Bronchial epithelial cell (primary cell): ENCODE data around the gene UBE2Q1. TPM values are rescaled to one million over a fixed set of nuclear protein-coding genes. Genes with fewer than 3 reads are reported as not detected.

Experiments used
- DNase-seq: peaks from one replicate; pipeline ENCODE4 v3.0.0-alpha.2; 2010; ENCODE audit warnings: low read depth
- FAIRE-seq: peaks from 2 replicates; lab custom pipeline; 2011; peaks lifted over from hg19 to GRCh38; lab: Jason Lieb, UNC
- H3K27me3 ChIP-seq: 2 replicates; pipeline ENCODE4 v1.5.1; 2011; ENCODE audit warnings: low read length; ENCODE audit not compliant: control insufficient read depth, insufficient read depth
- H3K36me3 ChIP-seq: 2 replicates; pipeline ENCODE4 v1.5.1; 2011; ENCODE audit warnings: low read length; ENCODE audit not compliant: control insufficient read depth, insufficient read depth
- H3K4me3 ChIP-seq: 2 replicates; pipeline ENCODE4 v1.5.1; 2011; ENCODE audit warnings: mild to moderate bottlenecking, low read depth, low read length, control low read depth
- CTCF ChIP-seq: IDR thresholded peaks from 2 replicates; pipeline ENCODE4 v1.5.1; 2011; ENCODE audit warnings: mild to moderate bottlenecking, moderate library complexity, low read length, control low read depth, inconsistent platforms; ENCODE audit not compliant: insufficient read depth, severe bottlenecking
- total RNA-seq: library from RNA; depleted of rRNA; stranded (reverse); fragments of >200 nt; gene quantifications from 2 replicates; pipeline ENCODE4 v1.2.1, GENCODE V29; 2014

Gene UBE2Q1
- total RNA-seq, 1 donor from 2014 or later = 20.3 TPM

GRCh38 chr1:154583773-154584172, 25.3 kb upstream of the UBE2Q1 start:
- TF ChIP-seq CTCF = no peak
- Histone ChIP-seq H3K27me3 (no peaks in the 10 kb centered on the region), H3K4me3 (no peak overlapping the region), H3K36me3 (peaks cover 61% of the 10 kb centered on the region)
- FAIRE-seq (no peak), DNase-seq (no peak)

- Histone ChIP-seq H3K27me3 (no peaks in the 10 kb centered on the region), H3K4me3 (no peak overlapping the region), H3K36me3 (peaks cover 53% of the 10 kb centered on the region)
- TF ChIP-seq CTCF = no peak
- FAIRE-seq (no peak), DNase-seq (no peak)
These were observed 24.4 kb upstream of the UBE2Q1 start for GRCh38 chr1:154582885-154583284.

- TF ChIP-seq CTCF = no peak
- H3K36me3 ChIP-seq = peaks cover 45% of the 10 kb centered on the region
- H3K4me3 ChIP-seq = no peak overlapping the region
- DNase-seq (no peak), FAIRE-seq (no peak)
- H3K27me3 ChIP-seq = no peaks in the 10 kb centered on the region
These were observed 23.3 kb upstream of the UBE2Q1 start for GRCh38 chr1:154581766-154582165.

- Histone ChIP-seq H3K27me3 (no peaks in the 10 kb centered on the region), H3K36me3 (peaks cover 25% of the 10 kb centered on the region)
- no peak for FAIRE-seq
These were observed 20.9 kb upstream of the UBE2Q1 start for GRCh38 chr1:154579374-154579773.

GRCh38 chr1:154578058-154578418, 19.6 kb upstream of the UBE2Q1 start:
- TF ChIP-seq CTCF = no peak
- Histone ChIP-seq H3K4me3 (no peak overlapping the region), H3K36me3 (peaks cover 17% of the 10 kb centered on the region), H3K27me3 (no peaks in the 10 kb centered on the region)
- no peak for DNase-seq
- no peak for FAIRE-seq

More at GRCh38 chr1:154579374-154579773, 20.9 kb upstream of the UBE2Q1 start:
- TF ChIP-seq CTCF = no peak
- no peak overlapping the region for H3K4me3 ChIP-seq
- DNase-seq = no peak

- TF ChIP-seq CTCF = no peak
- FAIRE-seq (no peak), DNase-seq (no peak)
- H3K27me3 ChIP-seq = no peaks in the 10 kb centered on the region
- no peak overlapping the region for H3K4me3 ChIP-seq
- H3K36me3 ChIP-seq = peaks cover 14% of the 10 kb centered on the region
These were observed 19.0 kb upstream of the UBE2Q1 start for GRCh38 chr1:154577346-154578057.
